ENCODE results near the gene SPATC1L.
"Not testable (repeated sequence)": the region's sequence is repeated elsewhere in the genome, so short reads cannot be mapped to it uniquely, and the experiment has no call there.

The SPATC1L gene

GRCh38 chr21:46171585-46171984 is 12.7 kb downstream of the SPATC1L start:
- Histone ChIP-seq H4K8ac (ENCODE audit: low read depth, low read length) (no peak overlapping the region), H4K5ac (ENCODE audit: low read length) (no peak overlapping the region), H3K79me1 (ENCODE audit: low read length) (peaks cover 8% of the 10 kb centered on the region), H2AK5ac (ENCODE audit: low read length) (no peak overlapping the region), H3K27ac (ENCODE audit: low read depth, low read length) (no peak overlapping the region), H3K18ac (ENCODE audit: low read length) (no peak overlapping the region), H3K27me3 (ENCODE audit: insufficient read depth, low read length, poor library complexity) (no peaks in the 10 kb centered on the region), H2BK120ac (ENCODE audit: low read depth, low read length) (no peak overlapping the region), H3K4me3 (ENCODE audit: low read length) (no peak overlapping the region), H3K23ac (ENCODE audit: low read length) (no peak overlapping the region), H2BK15ac (replicated peaks; ENCODE audit: low read depth) (no peak overlapping the region), H3K4me1 (ENCODE audit: control insufficient read depth, low read depth, low read length) (no peaks in the 10 kb centered on the region), H3K9ac (ENCODE audit: low read length) (no peak overlapping the region), H3K56ac (ENCODE audit: low read length) (no peak overlapping the region), H3K4me2 (ENCODE audit: low read length) (no peak overlapping the region), H2BK5ac (ENCODE audit: low read length) (no peak overlapping the region), H3K36me3 (ENCODE audit: control insufficient read depth, insufficient read depth, low read length) (no peaks in the 10 kb centered on the region), H3K79me2 (ENCODE audit: control insufficient read depth, insufficient read depth, low read length) (no peaks in the 10 kb centered on the region), H3K4ac (ENCODE audit: low read depth, low read length) (no peak overlapping the region)
- WGBS (ENCODE audit: extremely low coverage, insufficient coverage, low lambda C conversion rate), result no CpG with 5 or more reads among the region's 2 CpGs
- no peak for DNase-seq

GRCh38 chr21:46170436-46171193 is 13.6 kb downstream of the SPATC1L start:
- DNase-seq; H3K4me3 ChIP-seq (ENCODE audit: low read length); H3K36me3 ChIP-seq (ENCODE audit: control insufficient read depth, insufficient read depth, low read length); H3K27me3 ChIP-seq (ENCODE audit: insufficient read depth, low read length, poor library complexity); H4K5ac ChIP-seq (ENCODE audit: low read length); H3K4me1 ChIP-seq (ENCODE audit: control insufficient read depth, low read depth, low read length); H3K18ac ChIP-seq (ENCODE audit: low read length); H3K27ac ChIP-seq (ENCODE audit: low read depth, low read length); H3K79me2 ChIP-seq (ENCODE audit: control insufficient read depth, insufficient read depth, low read length); H3K4ac ChIP-seq (ENCODE audit: low read depth, low read length); H3K23ac ChIP-seq (ENCODE audit: low read length); H2BK120ac ChIP-seq (ENCODE audit: low read depth, low read length); H4K8ac ChIP-seq (ENCODE audit: low read depth, low read length); H2BK15ac ChIP-seq (replicated peaks; ENCODE audit: low read depth); H3K4me2 ChIP-seq (ENCODE audit: low read length); H2BK5ac ChIP-seq (ENCODE audit: low read length); H3K9ac ChIP-seq (ENCODE audit: low read length); H3K56ac ChIP-seq (ENCODE audit: low read length); H2AK5ac ChIP-seq (ENCODE audit: low read length); H3K79me1 ChIP-seq (ENCODE audit: low read length): not testable (repeated sequence)
- WGBS (ENCODE audit: extremely low coverage, insufficient coverage, low lambda C conversion rate), result no CpG with 5 or more reads among the region's 1 CpG

- Histone ChIP-seq H3K9ac (ENCODE audit: low read length) (no peak overlapping the region), H2BK15ac (replicated peaks; ENCODE audit: low read depth) (no peak overlapping the region), H3K79me2 (ENCODE audit: control insufficient read depth, insufficient read depth, low read length) (no peaks in the 10 kb centered on the region), H3K56ac (ENCODE audit: low read length) (no peak overlapping the region), H3K4me3 (ENCODE audit: low read length) (no peak overlapping the region), H4K5ac (ENCODE audit: low read length) (no peak overlapping the region), H3K4me1 (ENCODE audit: control insufficient read depth, low read depth, low read length) (no peaks in the 10 kb centered on the region), H2AK5ac (ENCODE audit: low read length) (no peak overlapping the region), H3K18ac (ENCODE audit: low read length) (no peak overlapping the region), H4K8ac (ENCODE audit: low read depth, low read length) (no peak overlapping the region), H3K4me2 (ENCODE audit: low read length) (no peak overlapping the region), H3K4ac (ENCODE audit: low read depth, low read length) (no peak overlapping the region), H3K36me3 (ENCODE audit: control insufficient read depth, insufficient read depth, low read length) (no peaks in the 10 kb centered on the region), H2BK5ac (ENCODE audit: low read length) (no peak overlapping the region), H3K23ac (ENCODE audit: low read length) (no peak overlapping the region), H3K27ac (ENCODE audit: low read depth, low read length) (no peak overlapping the region), H3K27me3 (ENCODE audit: insufficient read depth, low read length, poor library complexity) (no peaks in the 10 kb centered on the region), H3K79me1 (ENCODE audit: low read length) (peaks cover 8% of the 10 kb centered on the region), H2BK120ac (ENCODE audit: low read depth, low read length) (no peak overlapping the region)
- no peak for DNase-seq
- no CpG with 5 or more reads among the region's 8 CpGs for WGBS (ENCODE audit: extremely low coverage, insufficient coverage, low lambda C conversion rate)
Measured at GRCh38 chr21:46168659-46169386, 15.4 kb downstream of the SPATC1L start.

DNA sequence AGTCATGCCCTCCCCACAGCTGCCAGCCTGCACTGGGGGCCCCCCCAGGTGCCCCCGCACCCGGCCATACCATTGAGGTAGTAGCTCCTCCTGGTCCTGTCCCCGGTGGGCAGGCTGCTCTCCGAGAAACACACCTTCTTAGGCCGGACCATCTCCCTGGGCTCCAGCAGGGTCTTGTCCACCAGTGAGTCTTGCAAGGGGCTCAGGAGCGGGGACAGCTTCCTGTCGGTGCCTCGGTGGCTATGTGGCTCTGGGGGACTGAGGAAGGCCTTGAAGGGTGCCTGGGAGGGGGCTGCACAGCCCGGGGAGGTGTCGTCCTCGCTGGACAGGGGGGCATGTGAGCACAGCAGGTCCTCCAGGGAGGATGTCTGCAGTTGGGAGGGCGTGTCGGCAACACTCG is 16.0 kb downstream of the SPATC1L start:
- H3K56ac ChIP-seq (ENCODE audit: low read length), result no peak overlapping the region
- H2BK15ac ChIP-seq (replicated peaks; ENCODE audit: low read depth), result no peak overlapping the region
- no peak overlapping the region for H2AK5ac ChIP-seq (ENCODE audit: low read length)
- H2BK120ac ChIP-seq (ENCODE audit: low read depth, low read length), result no peak overlapping the region
- H3K4me2 ChIP-seq (ENCODE audit: low read length), result no peak overlapping the region
- H3K36me3 ChIP-seq (ENCODE audit: control insufficient read depth, insufficient read depth, low read length), result no peaks in the 10 kb centered on the region
- no peak overlapping the region for H4K5ac ChIP-seq (ENCODE audit: low read length)
- no peaks in the 10 kb centered on the region for H3K4me1 ChIP-seq (ENCODE audit: control insufficient read depth, low read depth, low read length)
- DNase-seq, result no peak
- H3K27me3 ChIP-seq (ENCODE audit: insufficient read depth, low read length, poor library complexity), result no peaks in the 10 kb centered on the region
- H3K18ac ChIP-seq (ENCODE audit: low read length), result no peak overlapping the region
- no peak overlapping the region for H3K4me3 ChIP-seq (ENCODE audit: low read length)
- no peak overlapping the region for H2BK5ac ChIP-seq (ENCODE audit: low read length)
- no peak overlapping the region for H3K27ac ChIP-seq (ENCODE audit: low read depth, low read length)
- no peak overlapping the region for H3K4ac ChIP-seq (ENCODE audit: low read depth, low read length)
- no peaks in the 10 kb centered on the region for H3K79me2 ChIP-seq (ENCODE audit: control insufficient read depth, insufficient read depth, low read length)
- WGBS (ENCODE audit: extremely low coverage, insufficient coverage, low lambda C conversion rate), result no CpG with 5 or more reads among the region's 14 CpGs
- no peak overlapping the region for H3K9ac ChIP-seq (ENCODE audit: low read length)
- no peak overlapping the region for H4K8ac ChIP-seq (ENCODE audit: low read depth, low read length)
- H3K23ac ChIP-seq (ENCODE audit: low read length), result no peak overlapping the region
- H3K79me1 ChIP-seq (ENCODE audit: low read length), result peaks cover 6% of the 10 kb centered on the region

DNA sequence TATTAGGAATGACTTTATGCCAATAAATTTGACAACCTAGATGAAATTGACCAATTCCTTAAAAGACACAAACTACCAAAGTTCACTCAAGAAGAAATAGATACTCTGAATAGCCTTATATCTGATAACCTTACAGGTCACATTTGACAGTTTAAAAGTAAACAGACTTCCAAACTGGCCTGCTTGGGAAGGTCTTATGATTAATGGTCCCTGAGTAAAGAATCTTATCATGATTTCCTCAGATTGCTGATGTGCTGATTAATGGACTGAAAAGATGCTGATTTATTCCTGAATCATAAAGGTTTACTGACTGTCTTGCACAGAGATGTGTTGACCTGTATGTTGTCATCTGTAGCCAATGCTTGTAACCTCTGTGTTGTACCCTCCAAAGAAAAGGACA is 19.2 kb downstream of the SPATC1L start:
- no peak overlapping the region for H3K9ac ChIP-seq (ENCODE audit: low read length)
- no peaks in the 10 kb centered on the region for H3K27me3 ChIP-seq (ENCODE audit: insufficient read depth, low read length, poor library complexity)
- no peak overlapping the region for H2BK15ac ChIP-seq (replicated peaks; ENCODE audit: low read depth)
- H3K23ac ChIP-seq (ENCODE audit: low read length), result no peak overlapping the region
- no peaks in the 10 kb centered on the region for H3K79me2 ChIP-seq (ENCODE audit: control insufficient read depth, insufficient read depth, low read length)
- H3K4me1 ChIP-seq (ENCODE audit: control insufficient read depth, low read depth, low read length), result no peaks in the 10 kb centered on the region
- H3K36me3 ChIP-seq (ENCODE audit: control insufficient read depth, insufficient read depth, low read length), result no peaks in the 10 kb centered on the region
- no peak overlapping the region for H3K4me2 ChIP-seq (ENCODE audit: low read length)
- H3K4ac ChIP-seq (ENCODE audit: low read depth, low read length), result no peak overlapping the region
- DNase-seq, result no peak
- H4K5ac ChIP-seq (ENCODE audit: low read length), result no peak overlapping the region
- no peak overlapping the region for H3K18ac ChIP-seq (ENCODE audit: low read length)
- H3K79me1 ChIP-seq (ENCODE audit: low read length), result no peaks in the 10 kb centered on the region
- H2BK120ac ChIP-seq (ENCODE audit: low read depth, low read length), result no peak overlapping the region
- H3K56ac ChIP-seq (ENCODE audit: low read length), result no peak overlapping the region
- no peak overlapping the region for H3K4me3 ChIP-seq (ENCODE audit: low read length)
- H3K27ac ChIP-seq (ENCODE audit: low read depth, low read length), result no peak overlapping the region
- H2BK5ac ChIP-seq (ENCODE audit: low read length), result no peak overlapping the region
- no peak overlapping the region for H4K8ac ChIP-seq (ENCODE audit: low read depth, low read length)
- H2AK5ac ChIP-seq (ENCODE audit: low read length), result no peak overlapping the region

All from mesendoderm (in vitro differentiated cells).